Measurements from ENCODE around the gene PTMA.

Gene PTMA

GRCh38 chr2:231706731-231707624 is 1.3 kb upstream of the PTMA start:
- no peaks in the 10 kb centered on the region for H3K27me3 ChIP-seq (ENCODE audit: insufficient read depth, low read length)

DNA sequence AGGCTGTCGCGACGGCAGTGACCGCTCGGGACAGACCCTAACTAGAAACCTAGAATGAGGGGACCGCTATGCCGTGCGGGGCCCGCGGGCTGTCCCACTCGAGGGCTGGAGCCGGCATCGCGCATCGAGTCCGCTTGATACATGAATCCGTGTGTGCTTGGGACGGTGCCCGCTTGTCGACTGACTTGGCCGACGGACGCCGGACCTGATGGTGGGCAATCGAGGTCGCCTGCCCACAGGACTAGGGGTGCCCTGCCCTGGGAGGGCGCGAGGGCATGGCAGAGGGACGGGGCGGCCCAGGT is 749 bp upstream of the PTMA start:
- H3K9ac ChIP-seq (ENCODE audit: low read length), result peak overlapping the region; percentile 20
- H2BK5ac ChIP-seq (ENCODE audit: low read depth, low read length, poor library complexity), result peak overlapping the region; percentile 80
- peak overlapping the region; percentile 94 for H2BK120ac ChIP-seq (ENCODE audit: insufficient read depth, low read length, poor library complexity)
- no peak overlapping the region for H3K23ac ChIP-seq (ENCODE audit: low read length)
- H3K27ac ChIP-seq (ENCODE audit: low read depth, low read length), result peak overlapping the region; percentile 96
- H3K4ac ChIP-seq (ENCODE audit: low read depth, low read length), result peak overlapping the region; percentile 87
- H3K18ac ChIP-seq (ENCODE audit: low read length), result peak overlapping the region; percentile 94
- H3K4me1 ChIP-seq (ENCODE audit: control insufficient read depth in 1 of 2, insufficient read depth in 2 of 2, low read length in 2 of 2), result peaks cover 3 to 10% of the 10 kb centered on the region in 2 experiments
- H3K79me1 ChIP-seq (ENCODE audit: low read length), result peaks cover 34% of the 10 kb centered on the region
- WGBS (ENCODE audit: extremely low coverage, insufficient coverage, insufficient read length), result no CpG with 5 or more reads among the region's 30 CpGs
- no peaks in the 10 kb centered on the region for H3K9me3 ChIP-seq (ENCODE audit: insufficient read depth, low read depth, low read length)
- peak overlapping the region; percentile 90 for H4K12ac ChIP-seq (ENCODE audit: low read depth, low read length)
- peaks cover 16 to 25% of the 10 kb centered on the region in 2 experiments for H3K36me3 ChIP-seq (ENCODE audit: control insufficient read depth in 1 of 2, insufficient read depth in 2 of 2, low read length in 2 of 2)
- DNase-seq, result peak; percentile 60 to 66
- peak overlapping the region; percentile 64 for H3K4me2 ChIP-seq (ENCODE audit: low read length)
- H3K27me3 ChIP-seq (ENCODE audit: insufficient read depth, low read length), result no peaks in the 10 kb centered on the region
- H4K8ac ChIP-seq (ENCODE audit: low read depth, low read length), result peak overlapping the region; percentile 85
- peak overlapping the region; percentile 62 for H2AFZ ChIP-seq (ENCODE audit: insufficient read depth, low read length, poor library complexity)
- H3K4me3 ChIP-seq (ENCODE audit: low read depth, low read length), result peak overlapping the region; percentile 55
- H3K79me2 ChIP-seq (ENCODE audit: control insufficient read depth, insufficient read depth, low read length, poor library complexity), result peaks cover 42% of the 10 kb centered on the region
- peak overlapping the region; percentile 99 for H2AK5ac ChIP-seq (ENCODE audit: low read length)
- peak overlapping the region; percentile 99 for H4K91ac ChIP-seq (ENCODE audit: low read depth, low read length)
- peak overlapping the region; percentile 97 for H3K14ac ChIP-seq (ENCODE audit: low read length)
- peak overlapping the region; percentile 11 for H2BK12ac ChIP-seq (ENCODE audit: low read length)

More at GRCh38 chr2:231706731-231707624, 1.3 kb upstream of the PTMA start:
- Histone ChIP-seq H4K91ac (ENCODE audit: low read depth, low read length) (peak overlapping the region; percentile 99), H3K9ac (ENCODE audit: low read length) (peak overlapping the region; percentile 83), H2AK5ac (ENCODE audit: low read length) (peak overlapping the region; percentile 99), H2BK5ac (ENCODE audit: low read depth, low read length, poor library complexity) (peak overlapping the region; percentile 95), H3K79me2 (ENCODE audit: control insufficient read depth, insufficient read depth, low read length, poor library complexity) (peaks cover 42% of the 10 kb centered on the region), H3K23ac (ENCODE audit: low read length) (no peak overlapping the region), H3K79me1 (ENCODE audit: low read length) (peaks cover 34% of the 10 kb centered on the region), H4K8ac (ENCODE audit: low read depth, low read length) (peak overlapping the region; percentile 99), H3K4me3 (ENCODE audit: low read depth, low read length) (peak overlapping the region; percentile 81), H2BK120ac (ENCODE audit: insufficient read depth, low read length, poor library complexity) (peak overlapping the region; percentile 95), H3K9me3 (ENCODE audit: insufficient read depth, low read depth, low read length) (no peaks in the 10 kb centered on the region), H3K4me2 (ENCODE audit: low read length) (peak overlapping the region; percentile 78), H3K36me3 (ENCODE audit: control insufficient read depth in 1 of 2, insufficient read depth in 2 of 2, low read length in 2 of 2) (peaks cover 10 to 19% of the 10 kb centered on the region in 2 experiments), H4K12ac (ENCODE audit: low read depth, low read length) (peak overlapping the region; percentile 97), H3K27ac (ENCODE audit: low read depth, low read length) (peak overlapping the region; percentile 96), H3K4me1 (ENCODE audit: control insufficient read depth in 1 of 2, insufficient read depth in 2 of 2, low read length in 2 of 2) (peaks cover 5 to 8% of the 10 kb centered on the region in 2 experiments), H3K4ac (ENCODE audit: low read depth, low read length) (peak overlapping the region; percentile 87), H2AFZ (ENCODE audit: insufficient read depth, low read length, poor library complexity) (peak overlapping the region; percentile 96), H2BK12ac (ENCODE audit: low read length) (peak overlapping the region; percentile 51), H3K14ac (ENCODE audit: low read length) (peak overlapping the region; percentile 97), H3K18ac (ENCODE audit: low read length) (peak overlapping the region; percentile 98)
- WGBS (ENCODE audit: extremely low coverage, insufficient coverage, insufficient read length), result no CpG with 5 or more reads among the region's 66 CpGs
- DNase-seq, result peak; percentile 99 to 100

GRCh38 chr2:231708773-231709635 is 679 bp downstream of the PTMA start:
- peak overlapping the region; percentile 100 for H3K4ac ChIP-seq (ENCODE audit: low read depth, low read length)
- peaks cover 34% of the 10 kb centered on the region for H3K79me1 ChIP-seq (ENCODE audit: low read length)
- peaks cover 42% of the 10 kb centered on the region for H3K79me2 ChIP-seq (ENCODE audit: control insufficient read depth, insufficient read depth, low read length, poor library complexity)
- no peaks in the 10 kb centered on the region for H3K9me3 ChIP-seq (ENCODE audit: insufficient read depth, low read depth, low read length)
- no peak overlapping the region for H2BK12ac ChIP-seq (ENCODE audit: low read length)
- peak overlapping the region; percentile 58 for H4K12ac ChIP-seq (ENCODE audit: low read depth, low read length)
- peak overlapping the region; percentile 87 for H2BK5ac ChIP-seq (ENCODE audit: low read depth, low read length, poor library complexity)
- peak overlapping the region; percentile 91 for H4K91ac ChIP-seq (ENCODE audit: low read depth, low read length)
- H2BK120ac ChIP-seq (ENCODE audit: insufficient read depth, low read length, poor library complexity), result peak overlapping the region; percentile 73
- H3K36me3 ChIP-seq (ENCODE audit: control insufficient read depth in 1 of 2, insufficient read depth in 2 of 2, low read length in 2 of 2), result peaks cover 24 to 32% of the 10 kb centered on the region in 2 experiments
- H2AK5ac ChIP-seq (ENCODE audit: low read length), result peak overlapping the region; percentile 91
- H3K27me3 ChIP-seq (ENCODE audit: insufficient read depth, low read length), result no peaks in the 10 kb centered on the region
- H3K18ac ChIP-seq (ENCODE audit: low read length), result peak overlapping the region; percentile 88
- H3K9ac ChIP-seq (ENCODE audit: low read length), result peak overlapping the region; percentile 99
- H3K4me1 ChIP-seq (ENCODE audit: control insufficient read depth in 1 of 2, insufficient read depth in 2 of 2, low read length in 2 of 2), result peaks cover 3 to 10% of the 10 kb centered on the region in 2 experiments
- peak overlapping the region; percentile 56 for H2AFZ ChIP-seq (ENCODE audit: insufficient read depth, low read length, poor library complexity)
- H3K14ac ChIP-seq (ENCODE audit: low read length), result peak overlapping the region; percentile 98
- peak overlapping the region; percentile 97 for H3K4me3 ChIP-seq (ENCODE audit: low read depth, low read length)
- peak overlapping the region; percentile 59 for H3K4me2 ChIP-seq (ENCODE audit: low read length)
- no CpG with 5 or more reads among the region's 118 CpGs for WGBS (ENCODE audit: extremely low coverage, insufficient coverage, insufficient read length)
- peak overlapping the region; percentile 86 for H3K27ac ChIP-seq (ENCODE audit: low read depth, low read length)
- no peak overlapping the region for H3K23ac ChIP-seq (ENCODE audit: low read length)
- H4K8ac ChIP-seq (ENCODE audit: low read depth, low read length), result peak overlapping the region; percentile 69
- DNase-seq, result peak; percentile 46 to 68

GRCh38 chr2:231709636-231709980 is 1.3 kb downstream of the PTMA start:
- H3K4me3 ChIP-seq (ENCODE audit: low read depth, low read length), result peak overlapping the region; percentile 97
- H2BK120ac ChIP-seq (ENCODE audit: insufficient read depth, low read length, poor library complexity), result peak overlapping the region; percentile 5
- peak overlapping the region; percentile 59 for H3K4me2 ChIP-seq (ENCODE audit: low read length)
- peaks cover 3 to 10% of the 10 kb centered on the region in 2 experiments for H3K4me1 ChIP-seq (ENCODE audit: control insufficient read depth in 1 of 2, insufficient read depth in 2 of 2, low read length in 2 of 2)
- peak overlapping the region; percentile 100 for H3K4ac ChIP-seq (ENCODE audit: low read depth, low read length)
- no peak overlapping the region for H2BK12ac ChIP-seq (ENCODE audit: low read length)
- H3K27ac ChIP-seq (ENCODE audit: low read depth, low read length), result peak overlapping the region; percentile 86
- H2AK5ac ChIP-seq (ENCODE audit: low read length), result peak overlapping the region; percentile 2
- peak overlapping the region; percentile 98 for H3K14ac ChIP-seq (ENCODE audit: low read length)
- peak overlapping the region; percentile 58 for H4K12ac ChIP-seq (ENCODE audit: low read depth, low read length)
- H4K8ac ChIP-seq (ENCODE audit: low read depth, low read length), result peak overlapping the region; percentile 30
- H3K23ac ChIP-seq (ENCODE audit: low read length), result no peak overlapping the region
- no peaks in the 10 kb centered on the region for H3K9me3 ChIP-seq (ENCODE audit: insufficient read depth, low read depth, low read length)
- H3K79me2 ChIP-seq (ENCODE audit: control insufficient read depth, insufficient read depth, low read length, poor library complexity), result peaks cover 42% of the 10 kb centered on the region
- H3K36me3 ChIP-seq (ENCODE audit: control insufficient read depth in 1 of 2, insufficient read depth in 2 of 2, low read length in 2 of 2), result peaks cover 28 to 36% of the 10 kb centered on the region in 2 experiments
- peak overlapping the region; percentile 87 for H2BK5ac ChIP-seq (ENCODE audit: low read depth, low read length, poor library complexity)
- no peaks in the 10 kb centered on the region for H3K27me3 ChIP-seq (ENCODE audit: insufficient read depth, low read length)
- H3K79me1 ChIP-seq (ENCODE audit: low read length), result peaks cover 34% of the 10 kb centered on the region
- H2AFZ ChIP-seq (ENCODE audit: insufficient read depth, low read length, poor library complexity), result peak overlapping the region; percentile 9
- H3K9ac ChIP-seq (ENCODE audit: low read length), result peak overlapping the region; percentile 99
- DNase-seq, result no peak
- H3K18ac ChIP-seq (ENCODE audit: low read length), result peak overlapping the region; percentile 88
- no CpG with 5 or more reads among the region's 33 CpGs for WGBS (ENCODE audit: extremely low coverage, insufficient coverage, insufficient read length)
- peak overlapping the region; percentile 91 for H4K91ac ChIP-seq (ENCODE audit: low read depth, low read length)
